Measurements from ENCODE around the gene MAGI3.

MAGI3 gene

GRCh38 chr1:113616156-113616555 lies 225.8 kb downstream of the MAGI3 start:
- no peak overlapping the region for H3K4me3 ChIP-seq (ENCODE audit: low read depth, low read length)
- DNase-seq (ENCODE audit: low read depth) = peak; percentile 2
- no peak for TF ChIP-seq CTCF (conservative IDR thresholded peaks at IDR 0.05; ENCODE audit: low read depth, low read length)

GRCh38 chr1:113617438-113618141 lies 227.3 kb downstream of the MAGI3 start:
- H3K4me3 ChIP-seq (ENCODE audit: low read depth, low read length) = no peak overlapping the region
- peak; percentile 10 for DNase-seq (ENCODE audit: low read depth)
- TF ChIP-seq CTCF (conservative IDR thresholded peaks at IDR 0.05; ENCODE audit: low read depth, low read length) = no peak

- H3K4me3 ChIP-seq (ENCODE audit: low read depth, low read length) = no peak overlapping the region
- DNase-seq (ENCODE audit: low read depth) = no peak
- no peak for TF ChIP-seq CTCF (conservative IDR thresholded peaks at IDR 0.05; ENCODE audit: low read depth, low read length)
These were observed 238.7 kb downstream of the MAGI3 start for GRCh38 chr1:113628997-113629396.

- H3K4me3 ChIP-seq (ENCODE audit: low read depth, low read length) = no peak overlapping the region
- TF ChIP-seq CTCF (conservative IDR thresholded peaks at IDR 0.05; ENCODE audit: low read depth, low read length) = no peak
- no peak for DNase-seq (ENCODE audit: low read depth)
These were observed 240.3 kb downstream of the MAGI3 start for GRCh38 chr1:113630340-113631327.

GRCh38 chr1:113641396-113641795 lies 251.1 kb downstream of the MAGI3 start:
- no peak for TF ChIP-seq CTCF (conservative IDR thresholded peaks at IDR 0.05; ENCODE audit: low read depth, low read length)
- H3K4me3 ChIP-seq (ENCODE audit: low read depth, low read length) = no peak overlapping the region
- DNase-seq (ENCODE audit: low read depth) = no peak

- no peak for TF ChIP-seq CTCF (conservative IDR thresholded peaks at IDR 0.05; ENCODE audit: low read depth, low read length)
- no peak overlapping the region for H3K4me3 ChIP-seq (ENCODE audit: low read depth, low read length)
- peak; percentile 15 for DNase-seq (ENCODE audit: low read depth)
These were observed 256.8 kb downstream of the MAGI3 start for GRCh38 chr1:113647164-113647563.
